ENCODE results near the gene PAQR9. TPM values are rescaled to one million over a fixed set of nuclear protein-coding genes. Genes with fewer than 3 reads are reported as not detected.
A peak's percentile ranks its signal among the peaks of the same experiment; 100 is the strongest.

PAQR9 gene
- total RNA-seq, 1 experiment from 2014 or later: not detected

- Mint-ChIP-seq H3K27ac (ENCODE audit: unreplicated experiment) (no peak overlapping the region), H3K36me3 (ENCODE audit: insufficient read depth, unreplicated experiment) (no peaks in the 10 kb centered on the region), H3K27me3 (ENCODE audit: insufficient read depth, unreplicated experiment) (peaks cover 27% of the 10 kb centered on the region), H3K9me3 (ENCODE audit: unreplicated experiment) (no peaks in the 10 kb centered on the region), H3K4me3 (ENCODE audit: unreplicated experiment) (no peak overlapping the region), H3K4me1 (ENCODE audit: low read depth, unreplicated experiment) (no peaks in the 10 kb centered on the region)
- TF ChIP-seq, protein P1, sequence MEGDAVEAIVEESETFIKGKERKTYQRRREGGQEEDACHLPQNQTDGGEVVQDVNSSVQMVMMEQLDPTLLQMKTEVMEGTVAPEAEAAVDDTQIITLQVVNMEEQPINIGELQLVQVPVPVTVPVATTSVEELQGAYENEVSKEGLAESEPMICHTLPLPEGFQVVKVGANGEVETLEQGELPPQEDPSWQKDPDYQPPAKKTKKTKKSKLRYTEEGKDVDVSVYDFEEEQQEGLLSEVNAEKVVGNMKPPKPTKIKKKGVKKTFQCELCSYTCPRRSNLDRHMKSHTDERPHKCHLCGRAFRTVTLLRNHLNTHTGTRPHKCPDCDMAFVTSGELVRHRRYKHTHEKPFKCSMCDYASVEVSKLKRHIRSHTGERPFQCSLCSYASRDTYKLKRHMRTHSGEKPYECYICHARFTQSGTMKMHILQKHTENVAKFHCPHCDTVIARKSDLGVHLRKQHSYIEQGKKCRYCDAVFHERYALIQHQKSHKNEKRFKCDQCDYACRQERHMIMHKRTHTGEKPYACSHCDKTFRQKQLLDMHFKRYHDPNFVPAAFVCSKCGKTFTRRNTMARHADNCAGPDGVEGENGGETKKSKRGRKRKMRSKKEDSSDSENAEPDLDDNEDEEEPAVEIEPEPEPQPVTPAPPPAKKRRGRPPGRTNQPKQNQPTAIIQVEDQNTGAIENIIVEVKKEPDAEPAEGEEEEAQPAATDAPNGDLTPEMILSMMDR (IDR thresholded peaks at IDR 0.05; ENCODE audit: insufficient read depth in 1 of 2, low read depth in 1 of 2, low read length in 1 of 2, severe bottlenecking in 1 of 2, unreplicated experiment in 1 of 2): no peak
- H3K27me3 ChIP-seq (replicated peaks; ENCODE audit: control insufficient read depth, insufficient read depth, low read length): no peaks in the 10 kb centered on the region
- no peak for DNase-seq
- CTCF ChIA-PET: interaction anchor here (1.0 kb wide), 1 partner anchor 38 kb away, joined by 3 read pairs; no protein-coding TSS in a partner anchor
- intact Hi-C loops (cut with micrococcal nuclease; ENCODE audit: unreplicated experiment): no loop called here
- no peaks in the 10 kb centered on the region for H3K36me3 ChIP-seq (ENCODE audit: control insufficient read depth, insufficient read depth, low read length)
- POLR2A ChIA-PET: no interaction called here
- no TSS peak for BruUV-seq (replicated peaks)
- H3K4me1 ChIP-seq: no peaks in the 10 kb centered on the region
- H3K9me3 ChIP-seq: no peaks in the 10 kb centered on the region
- H3K4me3 ChIP-seq (ENCODE audit: low read depth, low read length): no peak overlapping the region
Observed at GRCh38 chr3:142966808-142967207, 3.3 kb upstream of the PAQR9 start.

- Mint-ChIP-seq H3K36me3 (ENCODE audit: insufficient read depth, unreplicated experiment) (no peaks in the 10 kb centered on the region), H3K9me3 (ENCODE audit: unreplicated experiment) (no peaks in the 10 kb centered on the region), H3K27ac (ENCODE audit: unreplicated experiment) (no peak overlapping the region), H3K4me1 (ENCODE audit: low read depth, unreplicated experiment) (no peaks in the 10 kb centered on the region), H3K27me3 (ENCODE audit: insufficient read depth, unreplicated experiment) (peaks cover 21% of the 10 kb centered on the region), H3K4me3 (ENCODE audit: unreplicated experiment) (no peak overlapping the region)
- ChIA-PET CTCF (no interaction called here), POLR2A (no interaction called here)
- TF ChIP-seq, protein P1 (IDR thresholded peaks at IDR 0.05; ENCODE audit: insufficient read depth in 1 of 2, low read depth in 1 of 2, low read length in 1 of 2, severe bottlenecking in 1 of 2, unreplicated experiment in 1 of 2): no peak
- Histone ChIP-seq H3K9me3 (no peaks in the 10 kb centered on the region), H3K27me3 (replicated peaks; ENCODE audit: control insufficient read depth, insufficient read depth, low read length) (no peaks in the 10 kb centered on the region), H3K4me1 (no peaks in the 10 kb centered on the region), H3K4me3 (ENCODE audit: low read depth, low read length) (no peak overlapping the region), H3K36me3 (ENCODE audit: control insufficient read depth, insufficient read depth, low read length) (no peaks in the 10 kb centered on the region)
- BruUV-seq (replicated peaks): no TSS peak
- no peak for DNase-seq
- intact Hi-C loops (cut with micrococcal nuclease; ENCODE audit: unreplicated experiment): no loop called here
Observed at GRCh38 chr3:142965581-142965980, 2.1 kb upstream of the PAQR9 start.

- Mint-ChIP-seq H3K4me1 (ENCODE audit: low read depth, unreplicated experiment) (no peaks in the 10 kb centered on the region), H3K27ac (ENCODE audit: unreplicated experiment) (no peak overlapping the region)
Observed at GRCh38 chr3:142963234-142963515, 299 bp downstream of the PAQR9 start.

More at GRCh38 chr3:142963234-142963515, 299 bp downstream of the PAQR9 start:
- Mint-ChIP-seq H3K27me3 (ENCODE audit: insufficient read depth, unreplicated experiment) (peaks cover 16% of the 10 kb centered on the region), H3K4me3 (ENCODE audit: unreplicated experiment) (peak overlapping the region; percentile 52), H3K9me3 (ENCODE audit: unreplicated experiment) (no peaks in the 10 kb centered on the region), H3K36me3 (ENCODE audit: insufficient read depth, unreplicated experiment) (no peaks in the 10 kb centered on the region)
- H3K4me3 ChIP-seq (ENCODE audit: low read depth, low read length): no peak overlapping the region
- TF ChIP-seq, protein P1 (IDR thresholded peaks at IDR 0.05; ENCODE audit: insufficient read depth in 1 of 2, low read depth in 1 of 2, low read length in 1 of 2, severe bottlenecking in 1 of 2, unreplicated experiment in 1 of 2): no peak
- DNase-seq: no peak
- H3K36me3 ChIP-seq (ENCODE audit: control insufficient read depth, insufficient read depth, low read length): no peaks in the 10 kb centered on the region
- POLR2A ChIA-PET: no interaction called here
- BruUV-seq (replicated peaks): no TSS peak
- H3K9me3 ChIP-seq: no peaks in the 10 kb centered on the region
- H3K27me3 ChIP-seq (replicated peaks; ENCODE audit: control insufficient read depth, insufficient read depth, low read length): no peaks in the 10 kb centered on the region
- CTCF ChIA-PET: no interaction called here
- no peaks in the 10 kb centered on the region for H3K4me1 ChIP-seq
- intact Hi-C loops (cut with micrococcal nuclease; ENCODE audit: unreplicated experiment): no loop called here

Measured in Caco-2 (cell line).